HG03280 (cell line): ENCODE results near the gene C5orf46.
A peak's percentile ranks its signal among the peaks of the same experiment; 100 is the strongest.

Source experiments
- ATAC-seq: cut with Tn5 transposase; IDR thresholded peaks from one replicate; pipeline ENCODE4 v1.9.1; 2021; ENCODE audit warnings: mild to moderate bottlenecking, moderate library complexity; ENCODE audit not compliant: unreplicated experiment

The C5orf46 gene

DNA sequence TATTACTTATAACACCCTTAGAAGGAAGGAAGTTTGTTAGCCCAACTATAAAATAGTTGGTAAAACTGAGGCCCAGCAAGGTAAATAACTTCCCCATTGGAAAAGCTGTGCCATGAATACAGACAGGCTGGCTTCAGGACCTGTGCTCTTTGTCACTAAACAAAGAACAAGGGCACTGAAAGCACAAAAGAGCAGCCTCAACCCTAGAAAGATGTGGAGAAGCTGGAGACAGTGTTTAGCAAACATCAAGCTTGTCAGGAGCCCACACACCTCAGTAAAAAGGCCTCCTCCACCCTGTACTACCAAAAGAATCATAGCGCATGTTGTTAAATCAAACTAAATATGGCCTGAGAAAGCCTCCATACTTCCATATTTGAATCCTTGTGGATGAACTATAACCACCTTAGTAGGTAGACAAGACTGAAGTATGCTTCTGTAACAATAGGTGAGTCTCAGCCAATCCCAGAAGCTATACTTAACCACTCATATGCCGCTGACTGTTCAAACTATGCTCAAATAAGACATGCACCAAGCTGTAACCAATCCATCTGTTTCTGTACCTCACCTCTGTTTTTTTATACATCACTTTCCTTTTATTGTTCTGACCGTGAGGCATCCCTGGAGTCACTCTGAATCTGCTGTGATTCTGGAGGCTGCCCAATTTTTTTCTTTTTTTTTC, 46.2 kb downstream of the C5orf46 start:
- no peak for ATAC-seq

DNA sequence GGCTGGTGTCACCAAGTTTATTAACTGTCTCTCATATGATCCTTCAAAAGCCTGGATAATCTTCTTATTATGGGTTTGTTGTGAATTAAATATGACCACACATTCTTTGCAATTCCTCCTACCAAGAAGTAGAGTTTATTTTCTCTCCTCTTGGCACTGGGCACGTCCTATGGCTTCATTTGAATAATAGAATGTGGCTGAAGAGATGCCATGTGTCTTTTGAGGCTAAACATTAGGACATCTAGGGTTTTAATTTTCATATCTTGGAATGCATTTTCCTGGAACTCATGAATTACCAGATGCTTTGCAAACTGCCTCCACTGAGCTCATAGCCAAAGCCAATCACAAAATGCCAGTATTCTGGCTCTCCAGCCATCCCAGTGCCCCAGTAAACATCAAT, 47.8 kb downstream of the C5orf46 start:
- no peak for ATAC-seq

GRCh38 chr5:147857302-147858129, 48.8 kb downstream of the C5orf46 start:
- ATAC-seq: peak; percentile 91

DNA sequence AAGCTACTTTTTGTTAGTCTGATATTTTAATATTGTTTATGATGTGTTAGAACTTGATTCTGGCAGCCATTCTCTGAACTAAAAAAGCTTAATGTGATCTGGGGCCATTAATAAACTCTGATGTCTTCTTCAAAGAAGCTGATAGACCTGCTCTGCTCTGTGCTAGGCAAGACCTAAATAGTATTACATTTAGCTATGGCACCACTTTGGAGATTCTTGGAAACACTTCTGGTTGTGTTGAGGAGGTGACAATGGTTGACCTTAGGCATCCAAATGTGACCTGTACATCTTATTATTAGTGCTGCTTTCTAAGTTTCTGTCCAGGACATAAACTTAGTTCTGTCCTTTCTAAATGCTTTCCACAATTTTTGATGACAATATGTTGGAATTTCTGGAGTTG, 49.5 kb downstream of the C5orf46 start:
- no peak for ATAC-seq

- no peak for ATAC-seq
Measured at GRCh38 chr5:147855774-147856069, 50.6 kb downstream of the C5orf46 start.

DNA sequence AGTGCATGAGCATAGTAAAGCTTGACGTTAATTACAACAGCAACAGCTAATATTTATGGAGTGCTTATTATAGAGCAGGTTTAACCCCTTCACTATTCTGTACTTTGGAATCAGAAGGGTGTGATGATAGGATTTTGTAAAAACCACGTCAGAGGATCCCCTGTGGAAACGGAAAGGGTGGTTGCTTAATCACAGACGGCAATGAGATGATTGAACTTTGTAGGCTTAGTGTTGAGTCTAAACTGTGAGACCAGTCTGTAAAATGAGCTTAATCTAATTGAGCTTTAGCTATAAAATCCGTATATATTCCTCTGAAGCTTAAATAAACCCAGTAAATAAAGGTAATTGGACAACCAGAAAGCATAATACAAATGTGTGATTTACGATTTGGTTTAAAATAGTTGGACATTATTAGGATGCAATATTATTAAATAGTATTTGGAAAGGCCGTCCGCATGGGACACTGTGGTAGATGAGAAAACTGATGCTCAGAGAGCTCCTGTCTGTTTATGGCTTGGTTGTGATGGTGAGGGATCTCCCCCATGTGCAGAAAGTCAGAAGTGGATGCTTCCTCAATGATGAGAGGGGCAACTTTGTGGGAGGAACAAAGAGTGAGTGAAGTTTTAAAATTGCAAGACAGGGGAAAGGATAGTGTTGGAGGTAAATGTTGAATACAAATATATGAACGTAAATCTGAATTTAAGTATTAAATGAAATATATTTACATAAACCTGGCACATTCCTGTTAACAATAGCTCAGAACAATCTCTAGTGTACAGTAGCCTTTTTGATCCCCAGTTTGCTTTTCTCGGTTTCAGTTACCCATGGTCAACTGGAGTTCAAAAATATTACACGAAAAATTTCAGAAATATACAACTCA, 51.2 kb downstream of the C5orf46 start:
- ATAC-seq: no peak

GRCh38 chr5:147854331-147854730, 52.0 kb downstream of the C5orf46 start:
- ATAC-seq: no peak

GRCh38 chr5:147853372-147853987, 52.9 kb downstream of the C5orf46 start:
- ATAC-seq: no peak

DNA sequence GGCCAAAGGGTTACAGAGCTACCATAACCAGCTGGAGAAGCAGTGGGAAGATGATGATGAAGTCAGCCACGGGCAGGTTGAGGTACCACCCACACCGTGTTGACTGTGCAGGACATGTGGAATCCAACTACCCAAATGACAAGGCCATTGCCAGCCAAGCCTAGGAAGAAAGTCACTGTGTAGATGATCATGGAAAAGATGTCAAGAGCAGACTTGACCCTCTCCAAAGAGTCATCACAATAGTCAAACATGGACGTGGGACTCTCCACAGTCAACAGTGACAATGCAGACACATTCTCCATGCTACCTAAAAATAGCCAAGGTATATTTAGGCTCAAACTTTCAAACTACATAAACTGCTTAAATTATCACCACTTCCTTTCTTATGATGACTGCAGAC, 54.0 kb downstream of the C5orf46 start:
- no peak for ATAC-seq

DNA sequence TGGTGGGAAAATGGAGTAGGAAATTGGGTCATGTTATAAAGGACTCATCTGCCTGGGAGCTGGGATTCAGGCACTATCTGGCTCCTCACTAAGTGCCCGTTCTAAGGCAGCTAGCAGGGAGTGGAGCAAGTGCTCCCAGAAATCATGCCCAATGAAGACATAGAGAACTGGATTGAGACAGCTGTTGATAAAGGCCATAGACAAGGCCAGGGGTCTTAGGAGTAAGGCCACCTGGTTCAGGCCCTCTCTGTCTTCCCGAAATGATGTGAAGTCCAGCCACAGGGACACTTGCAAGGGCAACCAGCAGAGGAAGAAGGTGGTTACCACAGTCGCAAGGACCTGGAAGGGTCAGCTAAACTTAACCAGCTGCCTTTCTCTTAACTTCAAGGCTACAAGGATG, 54.8 kb downstream of the C5orf46 start:
- no peak for ATAC-seq

DNA sequence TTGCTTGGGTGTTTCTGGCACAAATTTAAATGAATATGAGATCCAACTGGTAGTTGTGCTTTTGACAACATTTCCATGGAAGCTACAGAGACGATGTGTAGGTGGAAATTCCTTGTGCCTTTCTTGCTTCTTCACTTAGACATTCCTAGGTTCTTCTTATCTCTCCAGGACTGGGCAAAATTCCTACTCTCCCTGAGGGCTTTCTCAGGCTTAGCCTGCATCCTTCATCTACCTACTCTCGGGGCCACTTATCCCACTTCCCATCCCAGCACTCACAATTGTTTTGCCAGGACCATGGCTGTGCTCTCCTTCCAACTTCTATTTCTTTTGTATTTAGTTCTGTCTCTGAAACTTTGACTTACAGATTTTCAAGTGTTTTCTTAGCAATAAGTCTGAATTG, 57.1 kb downstream of the C5orf46 start:
- ATAC-seq: no peak

GRCh38 chr5:147845618-147846017, 60.7 kb downstream of the C5orf46 start:
- ATAC-seq: no peak

GRCh38 chr5:147844846-147845245, 61.5 kb downstream of the C5orf46 start:
- no peak for ATAC-seq

DNA sequence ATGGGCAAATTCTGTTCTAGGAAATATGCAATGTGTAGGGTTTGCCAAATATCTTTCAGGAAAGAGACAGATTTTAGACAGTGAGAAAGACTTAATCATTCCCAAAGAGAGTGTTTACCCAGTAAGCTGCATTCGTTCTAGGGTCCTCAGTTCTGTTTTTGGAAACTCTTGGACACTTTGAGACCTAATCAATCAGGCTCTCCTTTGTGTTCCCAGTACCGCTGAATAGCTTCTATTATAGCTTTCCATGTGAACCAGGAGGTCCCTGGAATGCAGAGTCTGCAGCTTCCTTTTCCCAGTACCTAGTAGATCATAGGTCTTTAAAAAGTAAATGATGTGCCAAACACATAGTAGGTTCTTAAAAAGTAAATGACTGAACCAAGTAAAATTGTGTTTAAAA, 63.5 kb downstream of the C5orf46 start:
- ATAC-seq: no peak
